HuH-7 (cell line): ENCODE results near the gene COX10.
A peak's percentile ranks its signal among the peaks of the same experiment; 100 is the strongest.
"Not testable (repeated sequence)": the region's sequence is repeated elsewhere in the genome, so short reads cannot be mapped to it uniquely, and the experiment has no call there.

ENCODE experiments used
- DNase-seq: peaks from one replicate; pipeline ENCODE4 v3.0.0; 2011; ENCODE audit warnings: low spot score

Gene COX10

GRCh38 chr17:14069251-14070021, at the start of gene COX10:
TSS of gene COX10 (plus strand) at chr17:14069504. CDS start at chr17:14069606, 102 bp downstream.
- DNase-seq, result peak; percentile 77

GRCh38 chr17:14021651-14022294, 47.5 kb upstream of the COX10 start:
- DNase-seq, result not testable (repeated sequence)

GRCh38 chr17:14029755-14030154, 39.5 kb upstream of the COX10 start:
- not testable (repeated sequence) for DNase-seq

- no peak for DNase-seq
Observed at GRCh38 chr17:14032234-14032633, 37.1 kb upstream of the COX10 start.

GRCh38 chr17:14033166-14033565, 36.1 kb upstream of the COX10 start:
- no peak for DNase-seq

GRCh38 chr17:14037453-14037852, 31.9 kb upstream of the COX10 start:
- no peak for DNase-seq

GRCh38 chr17:14038206-14038605, 31.1 kb upstream of the COX10 start:
- no peak for DNase-seq

GRCh38 chr17:14042411-14042810, 26.9 kb upstream of the COX10 start:
- no peak for DNase-seq

- DNase-seq, result no peak
Observed at GRCh38 chr17:14044702-14045101, 24.6 kb upstream of the COX10 start.

- no peak for DNase-seq
Observed at GRCh38 chr17:14046978-14047377, 22.3 kb upstream of the COX10 start.

- no peak for DNase-seq
Observed at GRCh38 chr17:14047591-14047990, 21.7 kb upstream of the COX10 start.

GRCh38 chr17:14048169-14048568, 21.1 kb upstream of the COX10 start:
- peak; percentile 26 for DNase-seq

GRCh38 chr17:14050616-14051015, 18.7 kb upstream of the COX10 start:
- no peak for DNase-seq

GRCh38 chr17:14051692-14052091, 17.6 kb upstream of the COX10 start:
- DNase-seq, result no peak

- peak; percentile 15 for DNase-seq
Observed at GRCh38 chr17:14052886-14053615, 16.3 kb upstream of the COX10 start.

GRCh38 chr17:14057591-14057990, 11.7 kb upstream of the COX10 start:
- DNase-seq, result no peak

GRCh38 chr17:14058051-14058450, 11.3 kb upstream of the COX10 start:
- no peak for DNase-seq

GRCh38 chr17:14060706-14061105, 8.6 kb upstream of the COX10 start:
- DNase-seq, result no peak

GRCh38 chr17:14061666-14062560, 7.4 kb upstream of the COX10 start:
- DNase-seq, result no peak

- DNase-seq, result no peak
Observed at GRCh38 chr17:14067347-14067746, 2.0 kb upstream of the COX10 start.

- DNase-seq, result no peak
Observed at GRCh38 chr17:14068542-14069250, 608 bp upstream of the COX10 start.
